ENCODE data around the gene KDM5B.
"Not testable (repeated sequence)": the region's sequence is repeated elsewhere in the genome, so short reads cannot be mapped to it uniquely, and the experiment has no call there.

The KDM5B gene

GRCh38 chr1:202844259-202844658 is 36.0 kb upstream of the KDM5B start:
- Histone ChIP-seq H3K4me3 (no peak overlapping the region), H4K20me1 (no peaks in the 10 kb centered on the region), H3K4me1 (peaks cover 0 to 15% (median 14%) of the 10 kb centered on the region in 10 experiments; a peak in 13 of 20 replicates), H3K36me3 (no peaks in the 10 kb centered on the region), H3K9ac (no peak overlapping the region), H3K27ac (no peak overlapping the region), H3K4me2 (no peak overlapping the region), H3K27me3 (no peaks in the 10 kb centered on the region), H3K9me3 (replicated peaks in 1 of 11) (no peaks in the 10 kb centered on the region)
- no peak for TF ChIP-seq Cebpa-rat (IDR thresholded peaks at IDR 0.05)

- Histone ChIP-seq H3K36me3 (no peaks in the 10 kb centered on the region), H3K4me1 (peaks cover under 1 to 12% (median 10%) of the 10 kb centered on the region in 10 experiments; a peak in 19 of 20 replicates), H3K27me3 (no peaks in the 10 kb centered on the region), H3K9me3 (replicated peaks in 1 of 11) (no peaks in the 10 kb centered on the region), H3K9ac (no peak overlapping the region), H3K27ac (no peak overlapping the region), H3K4me3 (no peak overlapping the region), H3K4me2 (no peak overlapping the region), H4K20me1 (no peaks in the 10 kb centered on the region)
- TF ChIP-seq Cebpa-rat (IDR thresholded peaks at IDR 0.05), result no peak
Observed at GRCh38 chr1:202843081-202843480, 34.9 kb upstream of the KDM5B start.

GRCh38 chr1:202837746-202838262 is 29.6 kb upstream of the KDM5B start:
- Histone ChIP-seq H3K27me3 (no peaks in the 10 kb centered on the region), H4K20me1 (no peaks in the 10 kb centered on the region), H3K4me2 (peak overlapping the region; percentile 69 to 97 (median 91)), H3K4me1 (peaks cover 36 to 59% (median 57%) of the 10 kb centered on the region in 10 experiments), H3K9me3 (replicated peaks in 1 of 11) (no peaks in the 10 kb centered on the region), H3K9ac (no peak overlapping the region), H3K27ac (peak overlapping the region in 5 of 11 experiments; percentile 76 to 86 (median 81); a peak in 10 of 22 replicates), H3K36me3 (no peaks in the 10 kb centered on the region), H3K4me3 (no peak overlapping the region)
- TF ChIP-seq Cebpa-rat (IDR thresholded peaks at IDR 0.05), result no peak

- Histone ChIP-seq H3K9ac (peak overlapping the region in 7 of 11 experiments; percentile 36 to 74 (median 63); a peak in 12 of 22 replicates), H3K9me3 (replicated peaks in 1 of 11) (no peaks in the 10 kb centered on the region), H3K4me3 (peak overlapping the region in 3 of 10 experiments; percentile 4 to 37 (median 34); a peak in 1 of 20 replicates), H4K20me1 (no peaks in the 10 kb centered on the region), H3K27ac (peak overlapping the region in 8 of 11 experiments; percentile 59 to 86 (median 78); a peak in 17 of 22 replicates), H3K4me2 (peak overlapping the region; percentile 69 to 97 (median 91)), H3K27me3 (no peaks in the 10 kb centered on the region), H3K4me1 (peaks cover 36 to 69% (median 67%) of the 10 kb centered on the region in 10 experiments), H3K36me3 (no peaks in the 10 kb centered on the region)
- no peak for TF ChIP-seq Cebpa-rat (IDR thresholded peaks at IDR 0.05)
Observed at GRCh38 chr1:202836623-202837403, 28.6 kb upstream of the KDM5B start.

GRCh38 chr1:202835548-202836072 is 27.4 kb upstream of the KDM5B start:
- no peaks in the 10 kb centered on the region for H3K9me3 ChIP-seq (replicated peaks in 1 of 11)
- H3K36me3 ChIP-seq, result no peaks in the 10 kb centered on the region
- peak overlapping the region in 4 of 10 experiments; percentile 23 to 37 (median 36); a peak in 6 of 20 replicates for H3K4me3 ChIP-seq
- peak overlapping the region; percentile 69 to 97 (median 91) for H3K4me2 ChIP-seq
- H4K20me1 ChIP-seq, result no peaks in the 10 kb centered on the region
- H3K9ac ChIP-seq, result peak overlapping the region in 9 of 11 experiments; percentile 7 to 74 (median 57); a peak in 15 of 22 replicates
- peak overlapping the region in 8 of 11 experiments; percentile 59 to 86 (median 78); a peak in 17 of 22 replicates for H3K27ac ChIP-seq
- H3K4me1 ChIP-seq, result peaks cover 36 to 79% (median 75%) of the 10 kb centered on the region in 10 experiments
- TF ChIP-seq Cebpa-rat (IDR thresholded peaks at IDR 0.05), result no peak
- no peaks in the 10 kb centered on the region for H3K27me3 ChIP-seq

DNA sequence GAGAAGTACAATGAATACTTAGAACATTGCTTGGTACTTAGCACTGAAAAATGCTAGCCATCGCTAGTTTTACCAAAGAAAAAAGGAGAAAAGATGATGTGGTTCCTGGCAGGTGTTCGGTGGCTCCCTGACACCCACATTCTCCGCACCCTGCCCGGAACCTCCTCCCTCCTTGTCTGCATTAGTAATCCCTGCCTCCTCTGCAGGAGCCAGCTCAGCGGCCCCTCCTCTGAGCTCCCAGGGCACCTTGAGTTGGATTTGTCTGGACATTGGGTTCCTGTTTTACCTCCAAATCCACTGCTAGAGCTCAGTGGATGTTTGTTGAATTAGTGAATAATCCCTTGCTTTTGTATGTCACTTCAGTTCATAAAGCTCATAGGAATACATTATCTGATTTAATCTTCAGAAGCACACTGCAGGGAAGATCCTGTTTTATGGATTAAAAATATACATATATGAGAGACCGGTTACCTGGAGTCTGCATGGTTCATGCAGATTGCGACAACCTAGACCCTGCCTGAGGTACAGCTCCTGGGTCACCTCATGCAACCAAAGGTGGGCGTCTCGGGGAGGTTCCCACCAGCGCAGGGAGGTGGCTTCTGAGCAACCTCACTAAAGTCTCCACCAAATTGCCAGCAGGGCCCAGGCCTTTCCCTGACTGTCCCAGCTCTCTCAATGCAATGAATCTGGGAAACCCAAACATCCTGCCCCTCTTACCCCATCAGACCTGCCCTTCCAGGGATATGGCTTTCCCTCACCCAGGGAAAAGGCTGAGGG is 26.7 kb upstream of the KDM5B start:
- Histone ChIP-seq H3K9me3 (replicated peaks in 1 of 11) (no peaks in the 10 kb centered on the region), H3K4me2 (peak overlapping the region; percentile 69 to 97 (median 91)), H3K9ac (peak overlapping the region in 9 of 11 experiments; percentile 7 to 74 (median 57); a peak in 15 of 22 replicates), H3K36me3 (no peaks in the 10 kb centered on the region), H3K4me3 (peak overlapping the region in 4 of 10 experiments; percentile 23 to 37 (median 36); a peak in 4 of 20 replicates), H3K4me1 (peaks cover 36 to 85% (median 81%) of the 10 kb centered on the region in 10 experiments), H3K27ac (peak overlapping the region in 8 of 11 experiments; percentile 59 to 86 (median 78); a peak in 17 of 22 replicates), H4K20me1 (no peaks in the 10 kb centered on the region), H3K27me3 (no peaks in the 10 kb centered on the region)
- no peak for TF ChIP-seq Cebpa-rat (IDR thresholded peaks at IDR 0.05)

DNA sequence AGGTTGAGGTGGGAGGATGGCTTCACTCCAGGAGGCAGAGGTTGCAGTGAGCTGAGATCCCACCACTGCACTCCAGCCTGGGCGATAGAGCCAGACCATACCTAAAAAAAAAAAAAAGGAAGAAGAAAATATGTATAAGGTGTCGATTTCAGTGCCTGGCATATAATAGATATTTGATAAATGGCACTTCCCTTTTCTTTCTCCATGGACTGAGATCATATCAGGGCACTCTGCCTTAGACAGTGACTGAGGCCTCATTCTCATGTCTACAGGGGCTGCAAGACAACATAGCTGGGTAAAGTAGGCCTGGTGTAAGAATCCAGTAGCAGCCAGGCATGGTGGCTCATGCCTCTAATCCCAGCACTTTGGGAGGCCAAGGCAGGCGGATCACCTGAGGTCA is 23.7 kb upstream of the KDM5B start:
- Histone ChIP-seq H3K4me3 (no peak overlapping the region), H4K20me1 (no peaks in the 10 kb centered on the region), H3K27ac (peak overlapping the region in 4 of 11 experiments; percentile 81 to 86 (median 84); a peak in 7 of 22 replicates), H3K9ac (no peak overlapping the region), H3K36me3 (no peaks in the 10 kb centered on the region), H3K4me2 (peak overlapping the region in 9 of 11 experiments; percentile 11 to 97 (median 94); a peak in 11 of 22 replicates), H3K4me1 (peaks cover 29 to 92% (median 79%) of the 10 kb centered on the region in 10 experiments), H3K27me3 (no peaks in the 10 kb centered on the region), H3K9me3 (replicated peaks in 1 of 11) (peaks cover 0 to 8% (median 3%) of the 10 kb centered on the region in 11 experiments; a peak in 5 of 22 replicates)
- no peak for TF ChIP-seq Cebpa-rat (IDR thresholded peaks at IDR 0.05)

- Histone ChIP-seq H3K4me3 (peak overlapping the region in 1 of 10 experiments; percentile 1; a peak in 2 of 20 replicates), H3K4me2 (peak overlapping the region; percentile 22 to 68 (median 53); a peak in 17 of 22 replicates), H3K27ac (peak overlapping the region in 9 of 11 experiments; percentile 40 to 86 (median 66); a peak in 18 of 22 replicates), H3K9ac (peak overlapping the region in 5 of 11 experiments; percentile 17 to 53 (median 39); a peak in 6 of 22 replicates), H3K4me1 (peaks cover 15 to 83% (median 68%) of the 10 kb centered on the region in 10 experiments; a peak in 19 of 20 replicates)
- not testable (repeated sequence) for H4K20me1 ChIP-seq; H3K36me3 ChIP-seq; H3K9me3 ChIP-seq (replicated peaks in 1 of 11); H3K27me3 ChIP-seq
Observed at GRCh38 chr1:202829223-202829622, 21.0 kb upstream of the KDM5B start.
